NCI-H187 treated with DMSO at 0.1 percent for 48 hours (cell line): Measurements from ENCODE around the gene SIRT1.
"Not testable (repeated sequence)": the region's sequence is repeated elsewhere in the genome, so short reads cannot be mapped to it uniquely, and the experiment has no call there.

Source experiments
- DNase-seq: peaks from one replicate; lab custom pipeline; 2025; lab: John Stamatoyannopoulos, UW

The SIRT1 gene

GRCh38 chr10:67965456-67965855, 81.0 kb downstream of the SIRT1 start:
- DNase-seq = no peak

GRCh38 chr10:67966035-67966434, 81.6 kb downstream of the SIRT1 start:
- not testable (repeated sequence) for DNase-seq
